HepG2 (cell line): Measurements from ENCODE around the gene MAN1A1. TPM values are rescaled to one million over a fixed set of nuclear protein-coding genes. Genes with fewer than 3 reads are reported as not detected.

Source experiments
- CCDC6 ChIP-seq: sonication (generic); formaldehyde crosslinking; IDR thresholded peaks from 2 replicates; pipeline ENCODE4 v1.8.1; 2022; ENCODE audit warnings: mild to moderate bottlenecking, missing genetic modification reagents, moderate library complexity
- CENPT ChIP-seq: sonication (generic); formaldehyde crosslinking; IDR thresholded peaks from 2 replicates; pipeline ENCODE4 v1.8.0; 2022; ENCODE audit warnings: low read depth, mild to moderate bottlenecking, moderate library complexity, missing genetic modification reagents
- DPF2 ChIP-seq: sonication (generic); formaldehyde crosslinking; IDR thresholded peaks from 2 replicates; pipeline ENCODE4 v1.4.0; 2020; ENCODE audit warnings: mild to moderate bottlenecking, low read depth, missing genetic modification reagents, borderline replicate concordance
- FOXK1 ChIP-seq: sonication (generic); formaldehyde crosslinking; IDR thresholded peaks from 2 replicates; pipeline ENCODE4 v1.4.0; 2020; ENCODE audit warnings: low read depth, missing genetic modification reagents, borderline replicate concordance
- FOXK2 ChIP-seq: fragments of 450-650 bp; IDR thresholded peaks from 2 replicates; pipeline ENCODE4 v1.6.1; 2016
- GTF2F1 ChIP-seq: fragments of 150-350 bp; IDR thresholded peaks from 2 replicates; pipeline ENCODE4 v1.6.1; 2014; ENCODE audit warnings: low read length
- HMGA1 ChIP-seq: sonication (generic); formaldehyde crosslinking; conservative IDR thresholded peaks from 2 replicates; pipeline ENCODE4 v1.4.0; 2020; ENCODE audit warnings: missing genetic modification reagents
- JDP2 ChIP-seq: sonication (generic); formaldehyde crosslinking; IDR thresholded peaks from 2 replicates; pipeline ENCODE4 v1.8.1; 2022; ENCODE audit warnings: missing genetic modification reagents, borderline replicate concordance
- JUNB ChIP-seq: sonication (generic); formaldehyde crosslinking; IDR thresholded peaks from 2 replicates; pipeline ENCODE4 v1.8.0; 2022; ENCODE audit warnings: missing genetic modification reagents, mild to moderate bottlenecking, borderline replicate concordance
- KAT8 ChIP-seq: IDR thresholded peaks from 2 replicates; pipeline ENCODE4 v1.6.1; 2016; ENCODE audit warnings: missing genetic modification reagents, missing compliant biosample characterization
- NCOA5 ChIP-seq: sonication (generic); formaldehyde crosslinking; IDR thresholded peaks from 2 replicates; pipeline ENCODE4 v1.4.0; 2020; ENCODE audit warnings: missing genetic modification reagents
- NR1H2 ChIP-seq: sonication (generic); formaldehyde crosslinking; IDR thresholded peaks from 2 replicates; pipeline ENCODE4 v1.8.1; 2022; ENCODE audit warnings: low read depth, missing genetic modification reagents, borderline replicate concordance
- NR2F1 ChIP-seq, 2 experiments: fragments of 450-650 bp in 1 of 2; formaldehyde crosslinking in 1 of 2; IDR thresholded peaks; 2 replicates each; pipeline versions ENCODE4 v1.5.0 to v1.6.1; 2016 to 2020; ENCODE audit warnings: mild to moderate bottlenecking in 1 of 2, missing compliant biosample characterization in 1 of 2, missing genetic modification reagents in 1 of 2, moderate library complexity in 1 of 2
- PAF1 ChIP-seq: IDR thresholded peaks from 2 replicates; pipeline ENCODE4 v1.6.1; 2016; ENCODE audit warnings: missing genetic modification reagents, missing compliant biosample characterization
- REPIN1 ChIP-seq: sonication (generic); formaldehyde crosslinking; IDR thresholded peaks from 2 replicates; pipeline ENCODE4 v1.8.0; 2022; ENCODE audit warnings: missing genetic modification reagents, low read depth, mild to moderate bottlenecking, borderline replicate concordance
- RXRA ChIP-seq: sonication (generic); formaldehyde crosslinking; IDR thresholded peaks from 2 replicates; pipeline ENCODE4 v1.5.1; 2020; ENCODE audit warnings: missing genetic modification reagents
- TGIF2 ChIP-seq: IDR thresholded peaks from 2 replicates; pipeline ENCODE4 v1.6.1; 2016; ENCODE audit warnings: control low read depth, missing compliant biosample characterization
- XRCC5 ChIP-seq: fragments of 200-400 bp; formaldehyde crosslinking; optimal IDR thresholded peaks from 2 replicates; pipeline ENCODE3; 2017; ENCODE audit warnings: mild to moderate bottlenecking, low read length
- ZKSCAN1 ChIP-seq: fragments of 150-350 bp; IDR thresholded peaks from 2 replicates; pipeline ENCODE4 v1.6.1; 2014; ENCODE audit warnings: low read length
- ZNF30 ChIP-seq: sonication (generic); formaldehyde crosslinking; IDR thresholded peaks from 2 replicates; pipeline ENCODE4 v1.5.0; 2020; ENCODE audit warnings: mild to moderate bottlenecking, missing genetic modification reagents
- ZNF333 ChIP-seq: sonication (generic); formaldehyde crosslinking; IDR thresholded peaks from 2 replicates; pipeline ENCODE4 v1.4.0; 2020; ENCODE audit warnings: mild to moderate bottlenecking, missing genetic modification reagents, borderline replicate concordance
- ZNF441 ChIP-seq: sonication (generic); formaldehyde crosslinking; IDR thresholded peaks from 2 replicates; pipeline ENCODE4 v1.7.0; 2021; ENCODE audit warnings: missing genetic modification reagents, borderline replicate concordance
- ZNF562 ChIP-seq: sonication (generic); formaldehyde crosslinking; IDR thresholded peaks from 2 replicates; pipeline ENCODE4 v1.8.0; 2022; ENCODE audit warnings: missing genetic modification reagents, borderline replicate concordance
- ZNF7 ChIP-seq: IDR thresholded peaks from 2 replicates; pipeline ENCODE4 v1.6.1; 2016; ENCODE audit warnings: missing biosample characterization, missing genetic modification reagents
- ZNF746 ChIP-seq: sonication (generic); formaldehyde crosslinking; IDR thresholded peaks from 2 replicates; pipeline ENCODE4 v1.8.0; 2022; ENCODE audit warnings: mild to moderate bottlenecking, missing genetic modification reagents
- ZNF773 ChIP-seq: sonication (generic); formaldehyde crosslinking; IDR thresholded peaks from 2 replicates; pipeline ENCODE4 v1.4.0; 2020; ENCODE audit warnings: missing genetic modification reagents, borderline replicate concordance
- ZNF816 ChIP-seq: sonication (generic); formaldehyde crosslinking; IDR thresholded peaks from 2 replicates; pipeline ENCODE4 v1.8.0; 2022; ENCODE audit warnings: missing genetic modification reagents, mild to moderate bottlenecking, borderline replicate concordance
- polyA plus RNA-seq, 8 experiments: library from polyadenylated mRNA; depleted of rRNA in 3 of 8; stranded (reverse) in 7 of 8; unstranded in 1 of 8; fragments of >200 nt; fragmentation: Illumina TruSeq in 4 of 8; extraction: Trizol in 4 of 8; gene quantifications; 2 replicates each; pipeline versions ENCODE4 v1.2.1 to v1.2.3, GENCODE V29; 2011 to 2016; ENCODE audit warnings: low read depth in 4 of 8, missing spikeins in 1 of 8, mixed read lengths in 1 of 8; ENCODE audit not compliant: insufficient read depth in 1 of 8
- total RNA-seq, 5 experiments: library from RNA; depleted of rRNA; stranded (reverse); fragments of >200 nt; fragmentation: Illumina TruSeq; extraction: Trizol; gene quantifications; 2 replicates each; pipeline ENCODE4 v1.2.3, GENCODE V29; 2016; ENCODE audit warnings: low read depth in 1 of 5
- TF ChIP-seq, protein P1 (sequence below): sonication (generic); formaldehyde crosslinking; conservative IDR thresholded peaks from 2 replicates; pipeline ENCODE4 v1.4.0; 2020; ENCODE audit warnings: missing genetic modification reagents
- TF ChIP-seq, protein P2 (sequence below): sonication (generic); formaldehyde crosslinking; IDR thresholded peaks from 2 replicates; pipeline ENCODE4 v1.4.0; 2020; ENCODE audit warnings: missing genetic modification reagents
- TF ChIP-seq, protein P3 (sequence below): sonication (generic); formaldehyde crosslinking; IDR thresholded peaks from 2 replicates; pipeline ENCODE4 v1.8.0; 2022; ENCODE audit warnings: low read depth, missing genetic modification reagents

Gene MAN1A1
- total and polyA plus RNA-seq, 2 of the 13 experiments (the other 11 are each of a cell fraction or from before 2014, with no cell fraction given), result 156 to 236 TPM

DNA sequence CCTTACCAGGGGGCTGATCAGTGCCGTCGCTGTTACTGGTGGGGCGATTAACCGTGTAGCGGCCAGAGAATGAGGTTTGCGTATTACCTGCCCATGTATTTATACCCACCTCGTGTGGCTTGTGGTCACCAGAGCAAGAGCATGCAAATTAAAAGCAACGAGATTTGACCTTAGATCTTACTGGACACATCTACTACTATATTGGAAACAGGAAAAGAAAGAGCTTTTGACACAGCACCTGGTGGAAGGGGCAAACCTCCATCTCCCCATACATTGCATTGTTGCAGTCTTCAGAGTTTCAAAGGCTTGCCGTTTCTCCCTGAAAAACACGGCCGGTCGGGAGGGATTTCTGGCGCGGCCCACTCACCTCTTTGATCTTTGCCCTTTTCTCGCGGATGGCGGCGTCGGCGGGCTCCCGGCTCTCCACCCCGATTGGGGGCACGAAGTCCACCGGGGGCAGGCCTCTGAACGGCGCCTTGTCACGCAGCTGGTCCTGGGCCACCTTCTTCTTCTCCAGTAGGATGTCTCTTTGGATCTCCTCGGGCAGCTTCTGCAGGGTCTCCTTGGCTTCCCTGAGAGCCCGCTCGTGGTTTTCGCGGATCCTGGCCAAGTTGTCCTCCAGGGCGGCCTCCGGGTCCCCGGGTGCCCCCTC, 1.3 kb downstream of the MAN1A1 start (continued):
- TF ChIP-seq ZNF562 (CRISPR knock-in tag) (no peak), KAT8 (CRISPR knock-in tag) (no peak; the same call in 1 of the 2 replicates), GTF2F1 (no peak), ZNF441 (0 out of 2 replicates have a peak, but pooled peaks have one; percentile 53), ZNF773 (CRISPR knock-in tag) (no peak), ZNF816 (CRISPR knock-in tag) (no peak; the same call in 1 of the 2 replicates), ZNF30 (CRISPR knock-in tag) (peak; percentile 49; the same call in 1 of the 2 replicates), TGIF2 (CRISPR knock-in tag) (no peak; the same call in 1 of the 2 replicates), DPF2 (CRISPR knock-in tag) (peak; percentile 37; the same call in 1 of the 2 replicates), REPIN1 (CRISPR knock-in tag) (peak; percentile 76), FOXK1 (no peak), CENPT (CRISPR knock-in tag) (no peak), ZNF333 (CRISPR knock-in tag) (peak; percentile 3; the same call in 1 of the 2 replicates), ZNF7 (no peak), CCDC6 (CRISPR knock-in tag) (no peak), NR2F1 (CRISPR knock-in tag; IDR thresholded peaks at IDR 0.05) (peak; percentile 57 to 82), XRCC5 (peak; percentile 36), HMGA1 (no peak), JDP2 (CRISPR knock-in tag) (no peak), RXRA (CRISPR knock-in tag) (peak; percentile 67; the same call in 1 of the 2 replicates), NR1H2 (CRISPR knock-in tag) (no peak), PAF1 (CRISPR knock-in tag) (no peak; the same call in 1 of the 2 replicates), JUNB (no peak), ZNF746 (CRISPR knock-in tag) (0 out of 2 replicates have a peak, but pooled peaks have one; percentile 36), FOXK2 (no peak), ZKSCAN1 (no peak), NCOA5 (no peak)
- TF ChIP-seq, protein P1, sequence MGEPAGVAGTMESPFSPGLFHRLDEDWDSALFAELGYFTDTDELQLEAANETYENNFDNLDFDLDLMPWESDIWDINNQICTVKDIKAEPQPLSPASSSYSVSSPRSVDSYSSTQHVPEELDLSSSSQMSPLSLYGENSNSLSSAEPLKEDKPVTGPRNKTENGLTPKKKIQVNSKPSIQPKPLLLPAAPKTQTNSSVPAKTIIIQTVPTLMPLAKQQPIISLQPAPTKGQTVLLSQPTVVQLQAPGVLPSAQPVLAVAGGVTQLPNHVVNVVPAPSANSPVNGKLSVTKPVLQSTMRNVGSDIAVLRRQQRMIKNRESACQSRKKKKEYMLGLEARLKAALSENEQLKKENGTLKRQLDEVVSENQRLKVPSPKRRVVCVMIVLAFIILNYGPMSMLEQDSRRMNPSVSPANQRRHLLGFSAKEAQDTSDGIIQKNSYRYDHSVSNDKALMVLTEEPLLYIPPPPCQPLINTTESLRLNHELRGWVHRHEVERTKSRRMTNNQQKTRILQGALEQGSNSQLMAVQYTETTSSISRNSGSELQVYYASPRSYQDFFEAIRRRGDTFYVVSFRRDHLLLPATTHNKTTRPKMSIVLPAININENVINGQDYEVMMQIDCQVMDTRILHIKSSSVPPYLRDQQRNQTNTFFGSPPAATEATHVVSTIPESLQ, result no peak
- TF ChIP-seq, protein P2, sequence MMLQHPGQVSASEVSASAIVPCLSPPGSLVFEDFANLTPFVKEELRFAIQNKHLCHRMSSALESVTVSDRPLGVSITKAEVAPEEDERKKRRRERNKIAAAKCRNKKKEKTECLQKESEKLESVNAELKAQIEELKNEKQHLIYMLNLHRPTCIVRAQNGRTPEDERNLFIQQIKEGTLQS (CRISPR knock-in tag), result no peak
- TF ChIP-seq, protein P3, sequence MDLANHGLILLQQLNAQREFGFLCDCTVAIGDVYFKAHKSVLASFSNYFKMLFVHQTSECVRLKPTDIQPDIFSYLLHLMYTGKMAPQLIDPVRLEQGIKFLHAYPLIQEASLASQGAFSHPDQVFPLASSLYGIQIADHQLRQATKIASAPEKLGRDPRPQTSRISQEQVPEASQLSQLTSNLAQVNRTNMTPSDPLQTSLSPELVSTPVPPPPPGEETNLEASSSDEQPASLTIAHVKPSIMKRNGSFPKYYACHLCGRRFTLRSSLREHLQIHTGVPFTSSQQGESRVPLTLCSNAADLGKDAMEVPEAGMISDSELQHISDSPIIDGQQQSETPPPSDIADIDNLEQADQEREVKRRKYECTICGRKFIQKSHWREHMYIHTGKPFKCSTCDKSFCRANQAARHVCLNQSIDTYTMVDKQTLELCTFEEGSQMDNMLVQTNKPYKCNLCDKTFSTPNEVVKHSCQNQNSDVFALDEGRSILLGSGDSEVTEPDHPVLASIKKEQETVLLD (CRISPR knock-in tag), result no peak
